Common myeloid progenitor, CD34-positive (primary cell): ENCODE results near the gene SURF1.
A peak's percentile ranks its signal among the peaks of the same experiment; 100 is the strongest.

Experiments
- CTCF ChIA-PET: fragments of 350-600 bp; sonication (Branson Sonifier 250); formaldehyde crosslinking; loops from one replicate; lab custom pipeline; 2021; ENCODE audit warnings: antibody characterized with exemption; lab: Charles Lee
- POLR2A ChIA-PET: fragments of 350-600 bp; sonication (Branson Sonifier 250); formaldehyde crosslinking; loops from one replicate; lab custom pipeline; 2021; ENCODE audit warnings: antibody characterized with exemption; lab: Charles Lee
- DNase-seq, 3 donors: peaks; one replicate each; pipeline versions ENCODE4 v3.0.0 to v3.0.0-alpha.2; 2013
- H3K27ac ChIP-seq, 2 experiments: 1 replicate in 1 of 2; 2 replicates in 1 of 2; pipeline ENCODE4 v1.7.0; 2013; ENCODE audit warnings: inconsistent platforms in 2 of 2, low read length in 2 of 2, mild to moderate bottlenecking in 2 of 2, low read depth in 1 of 2, moderate library complexity in 1 of 2; ENCODE audit not compliant: severe bottlenecking in 2 of 2, insufficient read depth in 1 of 2, poor library complexity in 1 of 2
- H3K27me3 ChIP-seq, 5 experiments: replicated peaks in 2 of 5; 1 replicate in 3 of 5; 2 replicates in 2 of 5; pipeline versions ENCODE4 v1.6.1 to v1.7.0; 2013; ENCODE audit warnings: low read length in 4 of 5, mild to moderate bottlenecking in 2 of 5, moderate library complexity in 2 of 5, inconsistent platforms in 1 of 5; ENCODE audit not compliant: insufficient read depth in 5 of 5, control insufficient read depth in 4 of 5
- H3K36me3 ChIP-seq, 4 experiments: 1 replicate in 2 of 4; 2 replicates in 2 of 4; pipeline versions ENCODE4 v1.6.1 to v1.7.0; 2013; ENCODE audit warnings: low read length in 3 of 4, control low read depth in 1 of 4, mild to moderate bottlenecking in 1 of 4; ENCODE audit not compliant: control insufficient read depth in 4 of 4, insufficient read depth in 4 of 4
- H3K4me1 ChIP-seq, 4 experiments: 1 replicate in 3 of 4; 2 replicates in 1 of 4; pipeline versions ENCODE4 v1.6.1 to v1.7.1; 2013; ENCODE audit warnings: low read length in 3 of 4, mild to moderate bottlenecking in 3 of 4, control low read depth in 1 of 4, inconsistent platforms in 1 of 4, moderate library complexity in 1 of 4; ENCODE audit not compliant: control insufficient read depth in 4 of 4, insufficient read depth in 4 of 4; ENCODE audit errors: control extremely low read depth in 1 of 4
- H3K4me3 ChIP-seq, 7 experiments: 1 replicate in 4 of 7; 2 replicates in 3 of 7; pipeline versions ENCODE4 v1.5.1 to v1.7.0; 2013; ENCODE audit warnings: mild to moderate bottlenecking in 7 of 7, low read length in 6 of 7, moderate library complexity in 6 of 7, inconsistent platforms in 2 of 7, low read depth in 2 of 7, control low read depth in 1 of 7; ENCODE audit not compliant: insufficient read depth in 4 of 7, control insufficient read depth in 1 of 7; ENCODE audit errors: extremely low read depth in 1 of 7
- H3K9me3 ChIP-seq, 5 experiments: 1 replicate in 4 of 5; 2 replicates in 1 of 5; pipeline versions ENCODE4 v1.6.1 to v1.7.1; 2013; ENCODE audit warnings: low read length in 4 of 5, mild to moderate bottlenecking in 2 of 5, inconsistent platforms in 1 of 5, low read depth in 1 of 5, moderate library complexity in 1 of 5; ENCODE audit not compliant: control insufficient read depth in 4 of 5, insufficient read depth in 2 of 5; ENCODE audit errors: control extremely low read depth in 1 of 5
- WGBS: methylation state at CpG from one replicate; pipeline ENCODE4 v1.1.5; 2013; ENCODE audit not compliant: insufficient coverage; 5-methylcytosine and 5-hydroxymethylcytosine counted together

The SURF1 gene

GRCh38 chr9:133359399-133360175 lies 3.3 kb upstream of the SURF1 start:
- peaks cover 3 to 22% (median 21%) of the 10 kb centered on the region in 4 experiments for H3K4me1 ChIP-seq
- no peaks in the 10 kb centered on the region for H3K27me3 ChIP-seq
- no peaks in the 10 kb centered on the region for H3K9me3 ChIP-seq
- POLR2A ChIA-PET = interaction anchor here (0.5 to 2.2 kb wide), 3 partner anchors 12 to 16 kb away, joined by 3 to 7 read pairs (median 7); partner anchors contain the start of genes MED22, RPL7A and SURF4
- H3K27ac ChIP-seq = no peak overlapping the region
- H3K4me3 ChIP-seq = no peak overlapping the region
- H3K36me3 ChIP-seq = peaks cover 7 to 59% (median 45%) of the 10 kb centered on the region in 4 experiments
- WGBS = 89% methylated on average over 15 of the region's 20 CpGs
- CTCF ChIA-PET = interaction anchor here (0.7 to 7.2 kb wide), 10 partner anchors 8 to 182 kb away, joined by 3 to 75 read pairs (median 3); no protein-coding TSS in a partner anchor
- DNase-seq = peak; percentile 25 to 63 (median 58)

GRCh38 chr9:133357656-133358055 lies 1.4 kb upstream of the SURF1 start:
- ChIA-PET POLR2A (no interaction called here), CTCF (interaction anchor here (0.7 to 7.2 kb wide), 9 partner anchors 9 to 331 kb away, joined by 3 to 75 read pairs (median 4); no protein-coding TSS in a partner anchor)
- Histone ChIP-seq H3K4me1 (peaks cover 3 to 22% (median 21%) of the 10 kb centered on the region in 4 experiments), H3K36me3 (peaks cover 7 to 55% (median 34%) of the 10 kb centered on the region in 4 experiments), H3K9me3 (no peaks in the 10 kb centered on the region), H3K4me3 (peak overlapping the region in 1 of 7 experiments; percentile 86), H3K27me3 (no peaks in the 10 kb centered on the region), H3K27ac (no peak overlapping the region)
- no peak for DNase-seq
- WGBS = over 99% methylated on average over 14 of the region's 14 CpGs

- peaks cover 3 to 22% (median 21%) of the 10 kb centered on the region in 4 experiments for H3K4me1 ChIP-seq
- peak; percentile 29 to 82 (median 70) for DNase-seq
- WGBS = under 1% methylated on average over 19 of the region's 31 CpGs
- ChIA-PET POLR2A (interaction anchor here (0.6 to 1.3 kb wide), 2 partner anchors 8 to 9 kb away, joined by 3 to 5 read pairs; partner anchors contain the start of genes MED22 and RPL7A), CTCF (interaction anchor here (0.6 to 7.2 kb wide), 15 partner anchors 10 to 1031 kb away, joined by 3 to 75 read pairs (median 6); no protein-coding TSS in a partner anchor)
- peaks cover 10 to 55% (median 36%) of the 10 kb centered on the region in 4 experiments for H3K36me3 ChIP-seq
- peak overlapping the region; percentile 37 to 89 (median 84) for H3K4me3 ChIP-seq
- H3K27ac ChIP-seq = peak overlapping the region; percentile 50 to 85
- H3K9me3 ChIP-seq = no peaks in the 10 kb centered on the region
- H3K27me3 ChIP-seq = no peaks in the 10 kb centered on the region
Observed at GRCh38 chr9:133355881-133356357, 368 bp downstream of the SURF1 start.

- ChIA-PET CTCF (interaction anchor here (1.1 to 7.2 kb wide), 8 partner anchors 9 to 168 kb away, joined by 3 to 75 read pairs (median 6); no protein-coding TSS in a partner anchor), POLR2A (no interaction called here)
Observed at GRCh38 chr9:133354766-133355165, 1.5 kb downstream of the SURF1 start.

GRCh38 chr9:133353548-133353947 lies 2.7 kb downstream of the SURF1 start:
- Histone ChIP-seq H3K36me3 (peaks cover 19 to 61% (median 39%) of the 10 kb centered on the region in 4 experiments), H3K9me3 (no peaks in the 10 kb centered on the region), H3K27me3 (no peaks in the 10 kb centered on the region), H3K4me1 (peaks cover 7 to 38% (median 34%) of the 10 kb centered on the region in 4 experiments), H3K4me3 (no peak overlapping the region), H3K27ac (no peak overlapping the region)
- CTCF ChIA-PET = interaction anchor here (0.6 to 2.7 kb wide), 3 partner anchors 12 to 178 kb away, joined by 3 to 15 read pairs (median 4); no protein-coding TSS in a partner anchor
- 100% methylated on average over 5 of the region's 5 CpGs for WGBS
- POLR2A ChIA-PET = no interaction called here
- no peak for DNase-seq

More at GRCh38 chr9:133354766-133355165, 1.5 kb downstream of the SURF1 start:
- Histone ChIP-seq H3K9me3 (no peaks in the 10 kb centered on the region), H3K4me3 (peak overlapping the region in 1 of 7 experiments; percentile 86), H3K27ac (no peak overlapping the region), H3K27me3 (no peaks in the 10 kb centered on the region), H3K36me3 (peaks cover 16 to 55% (median 37%) of the 10 kb centered on the region in 4 experiments), H3K4me1 (peaks cover 3 to 25% (median 23%) of the 10 kb centered on the region in 4 experiments)
- WGBS = 93% methylated on average over 7 of the region's 7 CpGs
- no peak for DNase-seq

- H3K27ac ChIP-seq = no peak overlapping the region
- WGBS = 94% methylated on average over 6 of the region's 8 CpGs
- DNase-seq = no peak
- peaks cover 7 to 42% (median 34%) of the 10 kb centered on the region in 4 experiments for H3K4me1 ChIP-seq
- H3K9me3 ChIP-seq = no peaks in the 10 kb centered on the region
- ChIA-PET CTCF (interaction anchor here (0.6 to 5.3 kb wide), 3 partner anchors 11 to 177 kb away, joined by 3 to 30 read pairs (median 4); no protein-coding TSS in a partner anchor), POLR2A (no interaction called here)
- H3K36me3 ChIP-seq = peaks cover 19 to 58% (median 38%) of the 10 kb centered on the region in 4 experiments
- no peak overlapping the region for H3K4me3 ChIP-seq
- H3K27me3 ChIP-seq = no peaks in the 10 kb centered on the region
Observed at GRCh38 chr9:133352635-133353340, 3.5 kb downstream of the SURF1 start.
